Measurements from ENCODE around the gene RAB25. TPM values are rescaled to one million over a fixed set of nuclear protein-coding genes. Genes with fewer than 3 reads are reported as not detected.

RAB25 gene
- total RNA-seq, 4 donors from 2014 or later, result 65.9 to 88.0 (median 74.1) TPM

DNA sequence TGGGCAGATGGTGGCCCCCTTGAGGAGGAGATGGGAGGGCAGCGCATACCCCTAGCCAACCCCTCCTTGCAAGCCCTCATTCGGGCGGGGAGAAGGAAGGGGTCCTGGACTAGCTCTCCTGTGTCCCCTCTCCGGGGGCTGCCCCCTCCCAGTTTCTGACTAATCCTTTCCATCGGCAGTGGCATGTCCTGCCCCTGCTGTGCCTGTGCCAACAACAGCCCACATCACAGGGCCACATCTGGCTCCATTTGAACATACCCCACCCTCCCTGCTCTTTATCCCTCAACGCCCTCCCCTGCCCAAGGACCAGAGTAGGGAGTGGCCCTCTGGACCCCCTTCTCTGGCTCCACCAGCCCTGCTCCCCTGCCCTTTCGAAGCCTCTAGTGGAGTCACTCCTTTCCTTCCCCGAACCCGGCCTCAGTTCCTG lies 42.6 kb downstream of the RAB25 start:
- intact Hi-C loops (cut with DNase I), result no loop called here
- Histone ChIP-seq H3K36me3 (no peaks in the 10 kb centered on the region), H3K27ac (peak overlapping the region; percentile 95 to 98 (median 97)), H3K9me3 (no peaks in the 10 kb centered on the region), H3K4me3 (replicated peaks in 1 of 3) (no peak overlapping the region), H3K27me3 (no peaks in the 10 kb centered on the region), H3K4me1 (peaks cover 45 to 74% of the 10 kb centered on the region in 2 donors)
- no peak for DNase-seq
- WGBS, 2 donors, result 53 to 62% methylated on average over 9 of the region's 9 CpGs
- TF ChIP-seq, protein P1, sequence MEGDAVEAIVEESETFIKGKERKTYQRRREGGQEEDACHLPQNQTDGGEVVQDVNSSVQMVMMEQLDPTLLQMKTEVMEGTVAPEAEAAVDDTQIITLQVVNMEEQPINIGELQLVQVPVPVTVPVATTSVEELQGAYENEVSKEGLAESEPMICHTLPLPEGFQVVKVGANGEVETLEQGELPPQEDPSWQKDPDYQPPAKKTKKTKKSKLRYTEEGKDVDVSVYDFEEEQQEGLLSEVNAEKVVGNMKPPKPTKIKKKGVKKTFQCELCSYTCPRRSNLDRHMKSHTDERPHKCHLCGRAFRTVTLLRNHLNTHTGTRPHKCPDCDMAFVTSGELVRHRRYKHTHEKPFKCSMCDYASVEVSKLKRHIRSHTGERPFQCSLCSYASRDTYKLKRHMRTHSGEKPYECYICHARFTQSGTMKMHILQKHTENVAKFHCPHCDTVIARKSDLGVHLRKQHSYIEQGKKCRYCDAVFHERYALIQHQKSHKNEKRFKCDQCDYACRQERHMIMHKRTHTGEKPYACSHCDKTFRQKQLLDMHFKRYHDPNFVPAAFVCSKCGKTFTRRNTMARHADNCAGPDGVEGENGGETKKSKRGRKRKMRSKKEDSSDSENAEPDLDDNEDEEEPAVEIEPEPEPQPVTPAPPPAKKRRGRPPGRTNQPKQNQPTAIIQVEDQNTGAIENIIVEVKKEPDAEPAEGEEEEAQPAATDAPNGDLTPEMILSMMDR (IDR thresholded peaks at IDR 0.05), result no peak
- no peak for TF ChIP-seq POLR2A (IDR thresholded peaks at IDR 0.05)

GRCh38 chr1:156104065-156104810 lies 43.3 kb downstream of the RAB25 start:
- TF ChIP-seq, protein P1 (IDR thresholded peaks at IDR 0.05), result no peak
- TF ChIP-seq POLR2A (IDR thresholded peaks at IDR 0.05), result no peak
- DNase-seq, result peak; percentile 70 to 72
- no peak overlapping the region for H3K4me3 ChIP-seq (replicated peaks in 1 of 3)
- H3K27me3 ChIP-seq, result no peaks in the 10 kb centered on the region
- intact Hi-C loops (cut with DNase I), result no loop called here
- H3K9me3 ChIP-seq, result no peaks in the 10 kb centered on the region
- WGBS, 2 donors, result 24 to 29% methylated on average over 15 of the region's 15 CpGs
- H3K27ac ChIP-seq, result peak overlapping the region; percentile 95 to 98 (median 97)
- H3K36me3 ChIP-seq, result no peaks in the 10 kb centered on the region
- H3K4me1 ChIP-seq, result peaks cover 45 to 74% of the 10 kb centered on the region in 2 donors

DNA sequence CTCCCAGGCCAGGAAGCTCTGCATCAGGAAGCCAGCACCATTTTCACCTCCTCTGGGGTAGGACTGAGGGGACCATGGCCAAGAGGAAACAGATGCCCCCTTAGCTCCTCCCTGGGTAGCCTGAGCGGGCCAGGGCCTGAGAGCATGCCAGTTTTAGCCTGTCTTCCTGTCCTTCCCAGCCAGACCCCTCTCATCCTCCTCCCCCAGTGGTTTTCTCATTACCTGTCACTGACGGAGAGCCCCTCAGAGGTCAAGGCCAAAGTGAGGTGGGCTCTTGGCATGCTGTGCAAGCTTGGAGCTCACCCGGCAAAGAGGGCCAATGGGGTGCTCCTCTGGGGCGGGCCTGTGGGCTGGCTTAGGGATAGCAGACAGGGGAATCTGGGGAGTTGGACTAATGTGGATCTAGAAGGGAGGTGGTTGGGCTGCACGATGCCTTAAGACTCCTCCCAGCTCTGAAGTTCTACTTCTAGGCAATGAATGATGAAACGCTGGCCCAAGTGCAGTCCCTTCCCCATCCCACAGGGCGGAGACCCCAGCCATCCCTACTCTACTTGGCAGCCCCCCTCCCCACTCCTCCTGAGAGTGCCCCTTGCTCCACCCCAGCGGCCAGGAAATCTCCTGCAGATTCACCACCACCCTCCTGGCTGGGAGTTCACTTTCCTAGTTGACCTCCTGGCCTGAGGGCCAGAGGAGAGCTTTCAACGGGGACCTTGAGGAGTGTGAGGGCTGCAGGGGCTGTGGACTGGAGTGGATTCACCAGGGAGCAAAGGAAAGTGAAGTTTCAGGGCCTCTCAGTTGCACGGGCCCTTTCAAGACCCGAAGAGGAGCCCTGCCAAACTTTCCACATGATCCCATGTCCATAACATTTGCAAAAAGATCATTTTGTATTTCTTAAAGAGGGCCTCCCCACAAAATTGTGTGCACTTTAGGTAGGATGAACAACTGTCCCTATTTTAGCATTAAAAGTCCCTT lies 44.2 kb downstream of the RAB25 start:
- no peak for DNase-seq
- intact Hi-C loops (cut with DNase I), result no loop called here
- Histone ChIP-seq H3K4me1 (peaks cover 45 to 70% of the 10 kb centered on the region in 2 donors), H3K36me3 (no peaks in the 10 kb centered on the region), H3K9me3 (no peaks in the 10 kb centered on the region), H3K4me3 (replicated peaks in 1 of 3) (no peak overlapping the region), H3K27me3 (no peaks in the 10 kb centered on the region), H3K27ac (peak overlapping the region; percentile 95 to 98 (median 97))
- 46 to 51% methylated on average over 9 of the region's 11 CpGs for WGBS, 2 donors
- no peak for TF ChIP-seq POLR2A (IDR thresholded peaks at IDR 0.05)
- TF ChIP-seq, protein P1 (IDR thresholded peaks at IDR 0.05), result no peak

DNA sequence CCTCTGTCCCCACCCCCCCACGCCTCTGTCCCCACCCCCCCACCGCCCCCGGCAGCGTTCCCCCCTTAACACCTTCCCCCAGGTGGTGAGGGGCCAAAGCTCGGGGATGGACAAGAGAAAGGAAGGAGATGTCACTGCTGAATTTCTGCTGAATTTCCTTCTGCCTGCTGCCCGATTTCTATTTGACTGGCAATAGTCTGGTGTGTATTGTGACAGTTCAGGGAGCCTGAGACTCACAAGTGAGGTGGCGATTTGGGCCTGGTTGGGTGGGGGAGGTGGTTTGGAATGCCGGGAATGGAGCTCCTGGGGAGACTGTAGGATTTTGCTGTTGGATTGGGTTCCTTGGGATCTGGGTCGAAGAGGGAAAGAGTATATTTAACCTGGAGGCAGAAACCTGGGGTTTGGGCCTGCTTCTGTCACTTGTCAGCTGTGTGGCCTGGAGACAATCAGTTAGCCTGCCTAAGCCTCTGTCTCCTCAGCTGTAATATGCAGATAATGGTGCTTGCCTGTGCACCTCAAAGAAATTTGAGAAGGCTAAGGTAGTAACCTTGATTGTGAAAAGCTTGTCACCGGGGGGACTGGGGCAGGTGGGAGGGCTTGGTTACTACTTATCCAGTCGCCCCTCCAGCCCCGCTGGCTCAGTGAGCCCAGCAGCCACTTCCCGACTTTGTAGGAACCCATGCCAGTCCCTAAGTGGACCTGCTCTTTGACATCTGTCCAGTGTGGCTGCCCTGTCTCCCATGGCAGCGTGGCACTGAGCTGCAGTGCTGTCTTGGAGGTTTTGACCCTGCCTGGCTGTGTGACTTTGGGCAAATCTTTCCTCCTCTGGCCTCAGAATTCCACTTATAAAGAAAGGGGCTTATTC lies 45.9 kb downstream of the RAB25 start:
- no peaks in the 10 kb centered on the region for H3K9me3 ChIP-seq
- peak overlapping the region in 1 of 3 donors; percentile 25 for H3K4me3 ChIP-seq (replicated peaks in 1 of 3)
- TF ChIP-seq, protein P1 (IDR thresholded peaks at IDR 0.05), result no peak
- no peaks in the 10 kb centered on the region for H3K27me3 ChIP-seq
- DNase-seq, result peak; percentile 44 to 51
- peak overlapping the region; percentile 95 to 98 (median 97) for H3K27ac ChIP-seq
- intact Hi-C loops (cut with DNase I), result no loop called here
- no peaks in the 10 kb centered on the region for H3K36me3 ChIP-seq
- 39 to 42% methylated on average over 9 of the region's 14 CpGs for WGBS, 2 donors
- H3K4me1 ChIP-seq, result peaks cover 41 to 71% of the 10 kb centered on the region in 2 donors

Data from thyroid gland (tissue), 4 donors.